GM12873 (cell line): Measurements from ENCODE around the gene IL19.

Experiments
- TF ChIP-seq, protein P1 (sequence below): IDR thresholded peaks from 2 replicates; pipeline ENCODE4 v1.5.1; 2012; ENCODE audit warnings: low read depth, mild to moderate bottlenecking, moderate library complexity, low read length, control low read depth; ENCODE audit not compliant: insufficient read depth; ENCODE audit errors: missing control alignments

Gene IL19

DNA sequence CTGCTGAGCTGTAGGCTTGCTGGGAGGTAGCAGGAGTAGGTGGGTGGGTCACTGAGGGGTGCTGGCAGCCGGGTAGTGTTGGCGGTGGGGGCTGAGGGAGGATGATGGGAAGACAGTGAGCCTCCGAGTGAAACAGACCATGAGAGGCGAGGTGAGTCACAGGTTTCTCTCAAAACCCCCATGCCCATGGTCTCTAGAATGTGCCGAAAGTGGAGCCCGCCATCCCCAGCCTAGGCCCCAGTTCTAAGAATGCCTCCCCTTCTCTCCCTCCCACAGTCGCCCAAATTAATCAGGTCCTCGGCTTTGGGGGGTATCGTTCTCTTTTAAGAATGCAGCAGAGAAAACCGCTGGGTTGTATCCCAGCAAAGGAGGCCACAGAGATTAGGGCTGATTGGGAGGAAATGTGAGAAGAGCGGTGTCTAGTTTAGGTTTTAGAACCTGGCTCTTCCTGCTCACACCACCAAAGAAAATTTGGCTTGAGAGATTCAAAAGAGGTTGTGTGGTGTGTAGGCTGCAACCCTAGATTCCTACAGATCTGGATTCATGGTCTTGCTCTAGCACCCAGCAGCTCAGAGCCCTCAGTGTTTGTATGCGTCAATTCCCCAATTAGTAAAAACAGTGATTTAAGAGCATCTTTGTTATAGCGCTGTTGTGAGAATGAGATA is 27.7 kb upstream of the IL19 start:
- TF ChIP-seq, protein P1, sequence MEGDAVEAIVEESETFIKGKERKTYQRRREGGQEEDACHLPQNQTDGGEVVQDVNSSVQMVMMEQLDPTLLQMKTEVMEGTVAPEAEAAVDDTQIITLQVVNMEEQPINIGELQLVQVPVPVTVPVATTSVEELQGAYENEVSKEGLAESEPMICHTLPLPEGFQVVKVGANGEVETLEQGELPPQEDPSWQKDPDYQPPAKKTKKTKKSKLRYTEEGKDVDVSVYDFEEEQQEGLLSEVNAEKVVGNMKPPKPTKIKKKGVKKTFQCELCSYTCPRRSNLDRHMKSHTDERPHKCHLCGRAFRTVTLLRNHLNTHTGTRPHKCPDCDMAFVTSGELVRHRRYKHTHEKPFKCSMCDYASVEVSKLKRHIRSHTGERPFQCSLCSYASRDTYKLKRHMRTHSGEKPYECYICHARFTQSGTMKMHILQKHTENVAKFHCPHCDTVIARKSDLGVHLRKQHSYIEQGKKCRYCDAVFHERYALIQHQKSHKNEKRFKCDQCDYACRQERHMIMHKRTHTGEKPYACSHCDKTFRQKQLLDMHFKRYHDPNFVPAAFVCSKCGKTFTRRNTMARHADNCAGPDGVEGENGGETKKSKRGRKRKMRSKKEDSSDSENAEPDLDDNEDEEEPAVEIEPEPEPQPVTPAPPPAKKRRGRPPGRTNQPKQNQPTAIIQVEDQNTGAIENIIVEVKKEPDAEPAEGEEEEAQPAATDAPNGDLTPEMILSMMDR, result no peak

GRCh38 chr1:206744683-206745082 is 25.9 kb upstream of the IL19 start:
- TF ChIP-seq, protein P1, result no peak

DNA sequence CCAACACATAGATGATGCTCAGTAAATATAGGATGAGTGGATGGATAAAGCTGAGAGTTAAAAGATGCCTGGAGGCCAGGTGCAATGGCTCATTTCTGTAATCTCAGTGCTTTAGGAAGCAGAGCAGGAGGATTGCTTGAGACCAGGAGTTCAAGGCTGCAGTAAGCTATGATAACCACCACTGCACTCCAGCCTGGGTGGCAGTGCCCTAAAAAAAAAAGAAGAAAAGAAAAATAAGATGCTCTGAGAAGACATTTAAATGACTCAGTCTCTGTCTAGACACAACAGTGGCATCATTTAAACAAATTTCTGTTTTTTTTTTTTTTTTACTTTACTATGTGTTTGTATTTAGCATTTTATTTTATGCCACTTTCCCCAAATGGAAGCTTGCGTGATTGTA is 25.3 kb upstream of the IL19 start:
- TF ChIP-seq, protein P1, result no peak

GRCh38 chr1:206748348-206749030 is 22.1 kb upstream of the IL19 start:
- TF ChIP-seq, protein P1, result no peak

GRCh38 chr1:206751891-206752290 is 18.7 kb upstream of the IL19 start:
- TF ChIP-seq, protein P1, result no peak

- TF ChIP-seq, protein P1, result no peak
Measured at GRCh38 chr1:206752481-206752880, 18.1 kb upstream of the IL19 start.

GRCh38 chr1:206753141-206753540 is 17.4 kb upstream of the IL19 start:
- TF ChIP-seq, protein P1, result no peak
